ENCODE measurements around the gene DCC. TPM values are rescaled to one million over a fixed set of nuclear protein-coding genes. Genes with fewer than 3 reads are reported as not detected.

The DCC gene
- total RNA-seq, 2 donors from 2014 or later = 0.03 TPM; not detected in 1

- no peak for ATAC-seq
- DNase-seq = no peak
- intact Hi-C loops (cut with DNase I) = no loop called here
Measured at GRCh38 chr18:52567360-52567759, 227.4 kb downstream of the DCC start.

GRCh38 chr18:52569492-52569891 lies 229.5 kb downstream of the DCC start:
- ATAC-seq (no peak), DNase-seq (no peak)
- intact Hi-C loops (cut with DNase I) = no loop called here

GRCh38 chr18:52570975-52571374 lies 231.0 kb downstream of the DCC start:
- ATAC-seq = no peak
- intact Hi-C loops (cut with DNase I) = loop anchor here in 1 of 2 donors (10.0 kb wide), 1 partner anchor 64 kb away; no protein-coding TSS in a partner anchor

GRCh38 chr18:52572036-52573000 lies 232.3 kb downstream of the DCC start:
- intact Hi-C loops (cut with DNase I) = loop anchor here in 1 of 2 donors (10.0 kb wide), 1 partner anchor 62 kb away; no protein-coding TSS in a partner anchor
- DNase-seq = no peak

More at GRCh38 chr18:52570975-52571374, 231.0 kb downstream of the DCC start:
- DNase-seq = no peak

GRCh38 chr18:52577795-52578194 lies 237.8 kb downstream of the DCC start:
- DNase-seq = no peak
- no peak for ATAC-seq
- intact Hi-C loops (cut with DNase I) = loop anchor here in 1 of 2 donors (10.0 kb wide), 1 partner anchor 57 kb away; no protein-coding TSS in a partner anchor

More at GRCh38 chr18:52572036-52573000, 232.3 kb downstream of the DCC start:
- ATAC-seq = no peak

GRCh38 chr18:52582061-52582460 lies 242.1 kb downstream of the DCC start:
- ATAC-seq = no peak
- intact Hi-C loops (cut with DNase I) = no loop called here
- no peak for DNase-seq

- no peak for DNase-seq
- intact Hi-C loops (cut with DNase I) = no loop called here
- no peak for ATAC-seq
Measured at GRCh38 chr18:52582516-52582915, 242.5 kb downstream of the DCC start.

GRCh38 chr18:52588931-52589330 lies 248.9 kb downstream of the DCC start:
- intact Hi-C loops (cut with DNase I) = no loop called here
- DNase-seq = no peak
- ATAC-seq = no peak

GRCh38 chr18:52596748-52597435 lies 256.9 kb downstream of the DCC start:
- ATAC-seq (no peak), DNase-seq (no peak)
- intact Hi-C loops (cut with DNase I) = no loop called here

- intact Hi-C loops (cut with DNase I) = no loop called here
- ATAC-seq (no peak), DNase-seq (no peak)
Measured at GRCh38 chr18:52598921-52599320, 258.9 kb downstream of the DCC start.

GRCh38 chr18:52602820-52603219 lies 262.8 kb downstream of the DCC start:
- intact Hi-C loops (cut with DNase I) = no loop called here
- no peak for DNase-seq
- no peak for ATAC-seq

- ATAC-seq = no peak
- intact Hi-C loops (cut with DNase I) = no loop called here
- DNase-seq = no peak
Measured at GRCh38 chr18:52605345-52605744, 265.3 kb downstream of the DCC start.

GRCh38 chr18:52607985-52608384 lies 268.0 kb downstream of the DCC start:
- intact Hi-C loops (cut with DNase I) = no loop called here
- ATAC-seq (no peak), DNase-seq (no peak)

GRCh38 chr18:52610451-52611115 lies 270.6 kb downstream of the DCC start:
- intact Hi-C loops (cut with DNase I) = no loop called here
- no peak for ATAC-seq
- no peak for DNase-seq

- no peak for ATAC-seq
- intact Hi-C loops (cut with DNase I) = no loop called here
Measured at GRCh38 chr18:52612406-52612805, 272.4 kb downstream of the DCC start.

GRCh38 chr18:52615321-52615720 lies 275.3 kb downstream of the DCC start:
- DNase-seq (no peak), ATAC-seq (no peak)
- intact Hi-C loops (cut with DNase I) = no loop called here

More at GRCh38 chr18:52612406-52612805, 272.4 kb downstream of the DCC start:
- DNase-seq = no peak

GRCh38 chr18:52615943-52616342 lies 275.9 kb downstream of the DCC start:
- ATAC-seq = no peak
- DNase-seq = no peak
- intact Hi-C loops (cut with DNase I) = no loop called here

GRCh38 chr18:52617931-52618330 lies 277.9 kb downstream of the DCC start:
- intact Hi-C loops (cut with DNase I) = no loop called here
- ATAC-seq (no peak), DNase-seq (no peak)

- DNase-seq = no peak
- ATAC-seq = no peak
- intact Hi-C loops (cut with DNase I) = no loop called here
Measured at GRCh38 chr18:52620926-52621439, 281.0 kb downstream of the DCC start.
